Ishikawa (cell line): Measurements from ENCODE around the gene IL10RB.

ENCODE experiments used
- CEBPB ChIP-seq: IDR thresholded peaks from 2 replicates; pipeline ENCODE4 v1.6.1; 2012
- CREB1 ChIP-seq: IDR thresholded peaks from 2 replicates; pipeline ENCODE4 v1.6.1; 2012; ENCODE audit warnings: low read depth
- EP300 ChIP-seq: IDR thresholded peaks from 2 replicates; pipeline ENCODE4 v1.6.1; 2012; ENCODE audit warnings: borderline replicate concordance
- FOXM1 ChIP-seq: IDR thresholded peaks from 2 replicates; pipeline ENCODE4 v1.6.1; 2012; ENCODE audit warnings: low read depth, borderline replicate concordance
- NFIC ChIP-seq: IDR thresholded peaks from 2 replicates; pipeline ENCODE4 v1.6.1; 2012
- RAD21 ChIP-seq: IDR thresholded peaks from 2 replicates; pipeline ENCODE4 v1.6.1; 2012; ENCODE audit warnings: low read depth
- TAF1 ChIP-seq: IDR thresholded peaks from 2 replicates; pipeline ENCODE4 v1.6.1; 2012; ENCODE audit warnings: low read depth, mild to moderate bottlenecking
- TCF12 ChIP-seq: IDR thresholded peaks from 2 replicates; pipeline ENCODE4 v1.6.1; 2012; ENCODE audit warnings: low read depth
- TEAD4 ChIP-seq: IDR thresholded peaks from 2 replicates; pipeline ENCODE4 v1.6.1; 2012
- YY1 ChIP-seq: IDR thresholded peaks from 2 replicates; pipeline ENCODE4 v1.6.1; 2012; ENCODE audit warnings: low read depth
- TF ChIP-seq, protein P1 (sequence below): IDR thresholded peaks from 2 replicates; pipeline ENCODE4 v1.6.1; 2012
- TF ChIP-seq, protein P2 (sequence below): IDR thresholded peaks from 2 replicates; pipeline ENCODE4 v1.6.1; 2012; ENCODE audit warnings: low read depth, mild to moderate bottlenecking

DNA sequence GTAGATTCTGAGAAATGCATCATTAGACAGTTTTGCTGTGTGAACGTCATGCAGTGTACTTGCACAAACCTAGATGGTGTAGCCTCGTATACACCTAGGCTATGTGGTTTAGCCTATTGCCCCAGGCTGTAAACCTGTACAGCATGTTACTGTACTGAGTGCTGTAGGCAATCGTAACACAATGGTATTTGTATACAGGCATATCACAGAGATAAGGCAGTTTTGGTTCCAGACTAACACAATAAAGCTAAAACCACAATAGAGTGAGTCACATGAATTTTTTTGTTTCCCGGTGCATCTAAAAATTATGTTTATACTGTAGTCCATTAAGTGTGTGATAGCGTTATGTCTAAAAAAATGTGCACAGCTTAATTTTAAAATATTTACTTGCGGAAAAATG, 6.9 kb downstream of the IL10RB start:
- TF ChIP-seq TEAD4 (no peak), TAF1 (no peak), TCF12 (no peak), EP300 (no peak), RAD21 (no peak), FOXM1 (no peak), CREB1 (no peak), NFIC (no peak), YY1 (no peak), CEBPB (no peak)
- TF ChIP-seq, protein P1, sequence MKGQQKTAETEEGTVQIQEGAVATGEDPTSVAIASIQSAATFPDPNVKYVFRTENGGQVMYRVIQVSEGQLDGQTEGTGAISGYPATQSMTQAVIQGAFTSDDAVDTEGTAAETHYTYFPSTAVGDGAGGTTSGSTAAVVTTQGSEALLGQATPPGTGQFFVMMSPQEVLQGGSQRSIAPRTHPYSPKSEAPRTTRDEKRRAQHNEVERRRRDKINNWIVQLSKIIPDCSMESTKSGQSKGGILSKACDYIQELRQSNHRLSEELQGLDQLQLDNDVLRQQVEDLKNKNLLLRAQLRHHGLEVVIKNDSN: no peak
- TF ChIP-seq, protein P2, sequence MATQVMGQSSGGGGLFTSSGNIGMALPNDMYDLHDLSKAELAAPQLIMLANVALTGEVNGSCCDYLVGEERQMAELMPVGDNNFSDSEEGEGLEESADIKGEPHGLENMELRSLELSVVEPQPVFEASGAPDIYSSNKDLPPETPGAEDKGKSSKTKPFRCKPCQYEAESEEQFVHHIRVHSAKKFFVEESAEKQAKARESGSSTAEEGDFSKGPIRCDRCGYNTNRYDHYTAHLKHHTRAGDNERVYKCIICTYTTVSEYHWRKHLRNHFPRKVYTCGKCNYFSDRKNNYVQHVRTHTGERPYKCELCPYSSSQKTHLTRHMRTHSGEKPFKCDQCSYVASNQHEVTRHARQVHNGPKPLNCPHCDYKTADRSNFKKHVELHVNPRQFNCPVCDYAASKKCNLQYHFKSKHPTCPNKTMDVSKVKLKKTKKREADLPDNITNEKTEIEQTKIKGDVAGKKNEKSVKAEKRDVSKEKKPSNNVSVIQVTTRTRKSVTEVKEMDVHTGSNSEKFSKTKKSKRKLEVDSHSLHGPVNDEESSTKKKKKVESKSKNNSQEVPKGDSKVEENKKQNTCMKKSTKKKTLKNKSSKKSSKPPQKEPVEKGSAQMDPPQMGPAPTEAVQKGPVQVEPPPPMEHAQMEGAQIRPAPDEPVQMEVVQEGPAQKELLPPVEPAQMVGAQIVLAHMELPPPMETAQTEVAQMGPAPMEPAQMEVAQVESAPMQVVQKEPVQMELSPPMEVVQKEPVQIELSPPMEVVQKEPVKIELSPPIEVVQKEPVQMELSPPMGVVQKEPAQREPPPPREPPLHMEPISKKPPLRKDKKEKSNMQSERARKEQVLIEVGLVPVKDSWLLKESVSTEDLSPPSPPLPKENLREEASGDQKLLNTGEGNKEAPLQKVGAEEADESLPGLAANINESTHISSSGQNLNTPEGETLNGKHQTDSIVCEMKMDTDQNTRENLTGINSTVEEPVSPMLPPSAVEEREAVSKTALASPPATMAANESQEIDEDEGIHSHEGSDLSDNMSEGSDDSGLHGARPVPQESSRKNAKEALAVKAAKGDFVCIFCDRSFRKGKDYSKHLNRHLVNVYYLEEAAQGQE: no peak
